ENCODE measurements around the gene HECW1.
"Not testable (repeated sequence)": the region's sequence is repeated elsewhere in the genome, so short reads cannot be mapped to it uniquely, and the experiment has no call there.

HECW1 gene

DNA sequence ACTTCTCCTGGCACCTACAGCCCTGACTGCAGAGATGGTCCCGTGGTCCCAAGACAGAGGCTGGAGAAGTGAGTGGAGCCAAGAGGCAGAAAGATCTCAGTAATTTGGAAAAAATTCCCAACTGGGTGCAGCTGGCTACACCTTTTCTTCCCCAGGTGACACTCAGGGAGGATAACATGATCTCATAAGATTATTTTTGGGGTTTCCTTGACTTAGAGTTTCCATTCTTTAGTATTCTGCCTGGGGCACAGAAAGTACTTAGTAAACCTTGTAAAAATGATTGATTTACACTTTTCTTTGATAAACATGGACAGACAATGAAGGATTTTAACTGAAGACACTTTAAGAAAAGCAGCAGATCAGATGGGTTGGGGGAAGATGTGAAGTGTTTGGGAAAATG lies 38.6 kb downstream of the HECW1 start:
- DNase-seq, result no peak

DNA sequence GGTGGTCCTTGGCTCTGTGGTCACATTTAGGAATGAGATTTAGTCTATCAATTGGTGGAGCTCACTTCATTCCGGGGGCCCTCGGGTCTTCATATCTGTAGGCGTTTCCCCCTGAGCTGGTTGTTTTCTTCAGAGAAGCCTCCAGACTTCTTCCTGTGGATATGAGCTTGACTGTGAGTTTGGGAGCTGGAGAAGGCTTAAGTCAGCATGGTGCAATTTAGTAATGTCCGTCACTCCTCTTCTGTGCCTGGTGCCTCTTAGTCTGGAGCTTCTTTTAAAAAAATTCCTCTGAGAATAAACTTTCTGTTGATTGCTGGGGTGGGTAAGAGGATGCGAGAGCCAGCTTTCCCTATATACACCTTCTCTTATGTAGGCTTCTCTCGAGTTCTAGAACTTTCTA lies 40.2 kb downstream of the HECW1 start:
- DNase-seq, result no peak

DNA sequence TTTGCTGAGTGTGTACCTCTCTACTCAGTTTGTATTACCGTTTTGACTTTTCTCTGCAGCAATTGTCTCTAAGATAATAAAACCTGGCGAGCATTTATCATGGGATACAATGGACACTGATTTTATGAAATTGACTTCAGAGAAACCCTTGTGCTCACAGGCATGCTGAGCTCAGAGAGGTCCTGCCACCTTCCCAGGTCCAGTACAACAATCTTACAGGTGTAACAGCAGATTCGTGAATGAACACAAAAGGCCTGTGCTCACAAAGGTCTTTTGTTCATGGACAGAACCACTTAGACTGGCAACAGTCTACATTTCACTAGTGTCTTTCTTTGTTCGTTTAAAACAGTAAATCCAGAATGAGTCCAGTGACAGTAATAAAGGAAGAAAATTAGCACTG lies 43.2 kb downstream of the HECW1 start:
- DNase-seq, result no peak

DNA sequence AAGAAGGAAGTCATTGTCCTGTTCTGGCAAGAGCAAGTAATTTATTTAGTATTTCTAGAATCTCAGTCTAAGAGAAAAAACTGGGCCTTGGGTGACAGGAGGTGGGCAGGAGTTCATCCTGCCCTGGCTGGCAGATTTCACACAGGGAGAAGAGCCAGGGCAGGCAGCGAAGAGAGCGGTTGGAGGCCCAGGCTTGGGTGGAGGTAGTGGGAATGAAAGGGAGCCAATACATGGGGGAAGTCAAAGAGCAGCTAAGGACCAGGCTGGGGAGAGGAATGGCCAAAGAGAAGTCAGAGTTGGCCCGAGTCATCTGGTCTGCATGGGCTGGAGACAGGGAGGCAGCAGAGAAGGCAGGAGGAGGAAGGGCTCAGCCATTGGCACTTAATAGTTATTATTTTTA lies 51.4 kb downstream of the HECW1 start:
- no peak for DNase-seq

DNA sequence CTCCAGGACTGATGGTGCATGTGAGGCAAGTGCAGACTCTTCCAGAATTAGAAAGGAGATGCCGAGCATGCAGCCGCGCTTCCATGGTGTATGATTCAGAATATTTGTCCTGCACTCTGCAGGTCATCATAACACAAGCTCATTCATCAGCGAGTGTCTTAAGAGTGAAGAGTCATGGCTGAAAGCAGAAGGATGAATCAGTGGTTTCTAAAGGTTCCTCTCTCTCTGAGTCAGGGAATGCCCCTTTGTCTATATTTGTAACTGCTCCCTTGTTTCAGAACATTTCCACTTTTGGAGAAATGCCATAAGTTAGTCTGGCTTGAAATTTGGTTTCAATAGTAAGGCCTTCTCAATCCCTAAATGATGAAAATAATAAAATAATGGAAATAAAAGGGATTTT lies 52.3 kb downstream of the HECW1 start:
- DNase-seq, result peak; percentile 91

DNA sequence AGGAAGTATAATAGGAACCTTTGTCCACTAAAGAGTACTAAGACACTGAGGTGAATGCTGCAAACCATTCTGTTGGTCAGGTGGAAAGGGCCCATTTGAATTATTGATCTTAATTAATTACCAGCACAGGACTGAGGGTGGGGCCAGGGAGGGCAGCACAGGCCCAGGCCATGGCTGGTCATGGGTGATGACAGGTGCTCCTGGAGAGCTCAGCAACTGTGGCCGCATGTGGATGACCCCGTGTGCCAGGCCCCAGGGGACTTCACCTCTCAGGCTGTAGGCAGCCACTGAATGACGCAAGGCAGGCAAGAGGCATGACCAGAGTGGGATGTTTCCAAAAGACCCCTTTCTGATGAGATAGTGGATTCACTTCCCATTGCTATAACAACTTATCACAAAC lies 54.2 kb downstream of the HECW1 start:
- DNase-seq, result no peak

DNA sequence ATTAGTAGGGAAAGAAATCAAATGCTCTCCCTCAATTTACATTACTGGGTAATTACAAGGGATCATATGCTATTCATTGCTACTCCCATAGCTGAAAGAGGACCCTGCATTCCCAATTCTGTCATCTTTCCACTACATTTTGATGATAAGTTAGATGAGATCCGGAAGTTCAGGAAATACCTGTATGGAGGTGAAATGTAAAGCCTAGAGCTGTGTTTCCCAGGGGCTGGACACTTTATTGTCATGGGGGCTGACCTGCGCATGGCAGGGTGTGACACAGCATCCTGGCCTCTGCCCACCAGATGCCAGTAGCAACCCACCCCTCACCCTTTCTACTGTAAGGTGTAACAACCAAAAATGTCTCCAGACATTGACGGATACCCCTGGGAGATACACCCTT lies 56.6 kb downstream of the HECW1 start:
- no peak for DNase-seq

DNA sequence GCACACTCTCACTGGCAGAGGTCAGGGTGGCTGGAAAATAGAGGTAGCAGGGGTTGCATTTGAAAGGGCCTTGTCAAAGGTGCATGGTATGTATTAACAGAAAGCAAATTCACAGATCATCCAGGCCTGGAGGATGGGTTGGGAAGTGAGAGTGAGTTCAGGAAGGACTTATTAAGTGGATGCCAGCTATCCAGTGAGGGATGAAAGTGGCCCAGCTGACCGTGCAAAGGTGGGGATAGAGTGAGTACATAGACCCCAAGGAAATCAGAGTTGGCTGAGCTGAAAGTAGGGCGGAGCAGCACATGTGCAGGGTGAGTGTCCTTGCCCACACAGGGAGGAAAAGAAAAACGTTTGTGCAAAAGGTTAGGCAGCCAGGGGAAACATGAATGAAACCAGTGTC lies 58.1 kb downstream of the HECW1 start:
- DNase-seq, result no peak

DNA sequence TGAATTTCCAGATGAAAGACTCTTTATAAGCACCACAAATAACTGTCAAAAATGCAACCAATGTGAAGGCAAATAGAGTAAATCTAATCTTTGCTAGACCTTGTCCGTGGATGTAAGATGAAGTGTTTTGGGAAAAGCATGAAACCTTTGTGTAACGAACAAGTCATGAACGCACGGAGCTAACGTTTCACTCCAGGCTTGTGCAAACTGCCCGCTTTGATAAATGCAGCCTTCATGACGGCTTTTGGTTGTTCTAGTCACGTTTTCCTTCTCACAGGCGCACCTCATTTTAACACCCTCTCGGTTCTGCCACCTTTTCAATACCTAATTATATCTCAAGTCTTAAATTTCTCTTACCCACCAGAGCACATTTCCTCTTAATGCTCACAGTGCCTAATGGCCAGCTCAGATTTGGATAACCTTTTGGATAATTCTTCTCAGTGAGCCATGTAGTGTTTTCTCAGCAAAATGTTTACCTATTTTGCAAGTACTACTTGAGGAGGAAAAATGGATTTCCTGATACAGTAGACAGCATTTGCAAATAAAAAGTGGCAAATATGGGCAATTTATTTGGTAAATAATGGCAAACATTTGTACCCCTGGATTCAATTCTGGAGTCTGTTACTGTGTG lies 63.2 kb downstream of the HECW1 start:
- DNase-seq, result no peak

DNA sequence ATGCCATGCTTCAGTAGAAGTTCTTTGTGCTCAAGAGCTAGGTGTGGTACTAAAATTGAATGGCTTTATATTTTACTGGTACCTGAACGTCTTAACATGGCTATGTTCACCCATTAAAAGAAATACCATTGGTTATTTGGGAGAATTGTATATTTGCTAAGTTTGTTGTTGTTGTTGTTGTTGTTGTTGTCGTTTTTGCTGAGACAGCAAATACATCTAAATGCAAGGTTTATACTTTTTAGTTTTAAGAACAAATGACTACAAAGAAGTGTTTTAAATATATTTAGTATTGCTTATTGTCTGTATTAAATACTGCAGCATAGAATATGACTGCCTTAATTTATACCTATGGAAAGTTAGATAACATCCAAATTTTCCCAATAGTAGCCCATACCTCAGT lies 66.9 kb downstream of the HECW1 start:
- no peak for DNase-seq

DNA sequence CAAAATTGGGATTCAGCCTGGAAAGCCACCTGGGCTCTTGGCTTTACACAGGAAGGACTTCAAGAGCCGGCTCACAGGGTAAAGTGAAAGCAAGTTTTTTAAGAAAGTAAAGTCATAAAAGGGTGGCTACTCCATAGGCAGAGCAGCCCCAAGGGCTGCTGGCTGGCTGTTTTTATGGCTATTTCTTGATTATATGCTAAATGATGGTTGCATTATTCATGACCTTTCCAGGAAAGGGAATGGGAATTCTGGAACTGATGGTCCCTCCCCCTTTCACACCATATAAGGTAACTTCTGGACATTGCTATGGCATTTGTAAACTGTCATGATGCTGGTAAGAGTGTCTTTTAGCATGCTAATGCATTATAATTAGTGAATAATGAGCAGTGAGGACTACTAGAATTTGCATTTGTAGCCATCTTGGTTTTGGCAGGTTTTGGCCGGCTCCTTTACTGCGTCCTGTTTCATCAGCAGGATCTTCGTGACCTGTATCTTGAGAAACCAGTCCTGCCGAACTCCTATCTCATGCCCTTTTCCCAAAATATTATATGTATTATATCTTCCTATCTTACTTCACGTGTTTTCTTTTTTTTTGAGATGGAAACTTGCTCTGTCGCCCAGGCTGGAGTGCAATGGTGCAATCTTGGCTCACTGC lies 80.5 kb downstream of the HECW1 start:
- no peak for DNase-seq

DNA sequence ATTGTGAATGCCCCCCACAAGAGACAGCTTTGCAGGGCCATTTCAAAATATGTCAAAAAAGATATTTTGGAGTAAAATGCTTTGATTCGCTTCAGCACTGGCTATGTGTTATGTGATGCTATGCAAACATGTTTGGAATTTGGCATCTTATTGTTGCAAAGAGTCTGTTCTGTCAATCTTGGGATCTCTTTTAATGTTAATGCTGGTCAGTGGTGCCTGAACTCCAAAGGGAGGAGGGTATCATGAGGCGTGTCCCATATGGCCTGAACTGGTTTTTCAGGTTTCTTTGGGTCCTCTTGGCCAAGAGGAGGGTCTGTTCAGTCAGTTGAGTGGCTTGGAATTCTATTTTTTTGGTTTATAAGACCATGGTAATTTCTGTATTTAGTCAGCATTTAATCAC lies 81.4 kb downstream of the HECW1 start:
- DNase-seq, result no peak

DNA sequence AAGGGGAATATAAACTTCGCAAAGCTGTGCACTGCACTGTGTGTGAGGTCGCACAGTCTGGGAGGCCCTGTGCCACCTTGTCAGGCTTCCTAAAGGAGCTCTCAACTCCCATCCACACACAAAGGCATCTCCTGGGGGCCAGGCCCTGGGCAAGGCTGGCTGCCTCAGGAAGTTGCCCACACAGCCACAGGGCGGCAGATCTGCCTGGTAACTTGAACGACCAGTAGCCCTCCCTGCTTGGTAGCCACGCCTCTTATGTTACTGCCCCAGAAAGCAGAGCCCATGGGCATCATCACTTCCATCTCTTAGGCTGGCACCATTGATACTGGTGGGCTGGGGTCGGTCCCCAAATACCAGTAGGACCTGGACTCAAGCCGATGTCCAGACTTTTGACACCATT lies 82.8 kb downstream of the HECW1 start:
- DNase-seq, result no peak

DNA sequence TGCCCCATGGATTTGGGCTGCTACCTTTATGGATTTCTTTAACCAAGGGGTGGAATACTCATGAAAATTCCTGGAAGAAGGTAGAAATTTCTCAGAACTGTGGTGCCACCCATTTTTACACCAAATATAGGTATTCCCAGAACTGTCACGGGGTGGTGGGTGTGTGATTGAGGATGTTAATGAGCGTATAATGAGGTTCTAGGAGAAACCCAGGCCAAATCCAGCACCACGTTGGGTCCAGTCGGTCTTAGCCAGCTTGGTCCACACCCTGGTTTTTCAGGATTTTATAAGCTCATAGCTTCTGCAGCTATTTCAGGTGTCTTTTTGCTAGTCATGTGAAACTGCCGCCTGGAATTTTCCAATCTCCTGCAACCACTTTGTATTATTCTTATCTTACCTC lies 83.3 kb downstream of the HECW1 start:
- no peak for DNase-seq

DNA sequence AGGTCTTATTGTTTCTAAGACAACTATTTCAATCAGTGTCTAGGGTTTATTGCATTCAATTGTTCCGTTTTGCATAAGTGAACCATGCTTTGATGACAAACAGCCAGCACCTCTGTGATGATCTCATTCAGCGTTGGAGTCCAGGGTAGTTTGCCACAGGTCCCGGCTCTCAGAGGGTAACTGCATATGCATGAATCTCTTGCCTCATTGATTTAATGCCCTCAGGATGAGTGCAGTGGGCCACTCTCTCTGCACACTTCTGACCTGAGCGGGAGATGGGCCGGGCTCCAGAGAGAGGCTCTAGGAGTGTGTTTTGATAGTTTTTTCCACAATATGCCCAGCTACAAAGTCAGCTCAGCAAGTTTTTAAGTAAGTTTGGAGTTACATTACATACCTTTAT lies 83.9 kb downstream of the HECW1 start:
- DNase-seq, result no peak

DNA sequence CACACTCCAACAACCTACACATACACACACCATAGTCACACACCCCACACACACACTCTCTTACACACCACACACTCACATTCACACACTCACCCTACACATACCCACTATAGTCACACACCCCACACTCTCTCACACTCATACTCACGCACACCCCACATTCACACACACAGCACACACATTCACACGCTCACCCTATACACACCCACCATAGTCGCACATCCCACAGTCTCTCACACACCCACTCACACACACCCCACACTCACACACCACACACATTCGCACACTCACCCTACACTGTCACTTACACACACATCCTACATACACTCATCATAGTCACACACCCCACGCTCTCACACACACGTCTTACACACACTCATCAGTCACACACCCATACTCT lies 85.6 kb downstream of the HECW1 start:
- DNase-seq, result no peak

DNA sequence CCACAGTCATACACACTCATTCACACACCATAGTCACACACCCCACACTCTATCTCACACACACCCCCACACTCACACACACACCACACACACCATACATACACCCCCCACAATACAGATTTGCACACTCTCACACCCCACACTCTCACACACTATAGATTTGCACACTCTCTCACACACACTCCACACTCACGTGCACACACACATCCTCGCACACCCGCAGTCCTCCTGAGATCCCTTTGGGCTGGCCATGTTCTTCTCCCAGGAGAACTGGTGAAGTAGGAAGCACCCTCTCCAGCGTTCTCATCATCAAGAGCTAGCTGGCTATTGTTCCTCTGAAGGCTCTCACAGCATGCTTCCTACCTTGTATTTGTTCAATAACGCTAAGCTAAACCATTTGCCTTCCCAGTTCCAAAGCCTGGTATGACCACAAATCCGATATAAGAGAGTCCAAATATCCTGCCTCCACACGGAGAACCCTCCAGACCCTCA lies 86.2 kb downstream of the HECW1 start:
- no peak for DNase-seq

DNA sequence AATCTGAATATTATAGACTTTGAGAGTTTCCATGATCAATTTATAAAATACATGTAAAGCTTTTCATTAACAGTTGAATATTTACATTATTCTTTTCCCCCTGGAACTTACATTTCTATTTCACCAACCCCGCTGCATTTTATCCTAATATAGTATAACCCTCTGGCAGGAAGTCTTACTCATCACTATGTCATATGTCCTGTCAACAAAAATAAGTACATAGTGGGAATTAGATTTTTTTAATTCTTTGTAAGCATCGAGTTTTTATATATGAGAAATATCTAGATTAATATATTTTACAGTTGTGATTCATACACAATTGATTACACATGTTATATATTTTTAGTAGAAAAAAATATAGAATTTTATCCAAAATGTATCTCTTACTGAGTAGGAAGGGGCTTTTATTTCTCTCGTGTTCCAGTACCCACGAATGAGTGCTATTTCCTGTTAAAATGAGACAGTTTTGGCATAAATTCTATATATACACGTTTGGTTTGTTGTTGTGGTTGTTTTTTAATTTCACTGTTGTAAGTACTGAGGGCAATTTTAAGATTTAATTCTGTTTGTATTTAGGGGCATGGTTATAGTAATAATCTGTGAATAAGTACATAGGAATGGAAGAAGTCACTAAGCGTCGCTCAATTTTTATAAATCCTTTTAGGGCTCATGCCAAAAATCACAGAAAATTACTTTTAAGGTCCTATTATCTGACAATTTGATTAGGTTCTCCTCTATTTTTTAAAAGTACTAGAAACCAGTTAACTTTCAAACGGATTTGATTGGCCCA lies 87.1 kb downstream of the HECW1 start:
- DNase-seq, result no peak

DNA sequence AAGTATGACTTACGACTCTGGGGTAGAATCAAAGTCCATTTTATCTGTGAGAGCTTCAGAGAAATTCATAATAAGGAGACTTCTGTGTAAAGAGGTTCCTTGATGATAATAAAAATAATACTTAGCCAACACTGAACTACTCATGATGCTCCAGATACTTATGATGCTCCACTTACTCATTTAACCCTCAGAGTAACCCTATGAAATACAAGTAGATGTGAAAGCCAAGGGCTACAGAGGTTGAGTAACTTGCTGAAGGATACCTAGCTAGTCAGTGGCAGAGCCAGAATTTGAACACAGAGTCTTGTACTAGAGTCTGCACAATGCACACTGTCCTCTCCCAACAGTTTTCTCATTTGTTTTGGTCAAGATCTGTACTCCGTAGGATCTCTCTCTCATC lies 89.5 kb downstream of the HECW1 start:
- DNase-seq, result no peak

DNA sequence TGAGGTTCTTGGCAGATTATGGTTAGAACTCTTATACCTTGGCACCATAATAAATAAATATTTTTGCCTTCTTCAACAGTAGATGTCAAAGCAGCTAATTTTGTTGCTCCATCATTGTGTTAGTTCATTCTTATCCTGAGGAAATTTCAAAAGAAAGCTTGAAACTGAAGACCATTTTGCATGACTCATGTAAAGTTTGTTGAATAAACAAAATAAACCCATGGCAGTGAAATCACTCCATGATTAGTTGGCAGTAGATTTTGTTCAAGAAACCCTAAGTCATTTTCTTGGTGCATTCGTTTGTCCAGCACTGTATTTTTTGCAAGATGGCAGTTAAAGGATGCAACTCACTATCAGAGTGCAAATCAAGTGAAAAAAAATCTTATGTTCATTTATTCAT lies 91.6 kb downstream of the HECW1 start:
- DNase-seq, result no peak

DNA sequence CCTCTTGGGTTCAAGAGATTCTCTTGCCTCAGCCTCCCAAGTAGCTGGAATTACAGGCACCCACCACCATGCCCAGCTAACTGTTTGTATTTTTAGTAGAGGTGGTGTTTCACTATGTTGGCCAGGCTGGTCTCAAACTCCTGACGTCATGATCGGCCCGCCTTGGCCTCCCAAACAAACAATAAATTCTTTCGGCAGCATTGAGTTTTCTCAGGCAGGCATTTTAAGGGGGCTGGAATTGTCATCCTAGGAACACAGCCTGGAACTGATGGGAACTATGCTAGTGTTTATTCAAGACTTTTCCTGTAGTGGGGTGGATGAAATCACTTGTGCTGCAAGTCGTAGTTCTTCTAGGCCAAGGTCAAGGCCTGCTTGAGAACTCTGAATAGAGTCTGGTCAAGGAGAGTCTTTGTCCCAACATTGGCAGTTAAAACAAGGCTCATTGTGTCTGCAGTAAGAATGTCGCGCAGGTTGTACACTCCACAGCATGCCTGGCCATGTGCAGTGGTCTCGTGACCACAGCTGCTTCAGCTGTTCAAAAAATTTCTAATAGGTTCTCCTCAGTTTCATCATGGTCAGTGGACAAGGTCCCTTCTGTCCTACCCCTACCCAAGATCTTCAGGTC lies 92.8 kb downstream of the HECW1 start:
- DNase-seq, result no peak

DNA sequence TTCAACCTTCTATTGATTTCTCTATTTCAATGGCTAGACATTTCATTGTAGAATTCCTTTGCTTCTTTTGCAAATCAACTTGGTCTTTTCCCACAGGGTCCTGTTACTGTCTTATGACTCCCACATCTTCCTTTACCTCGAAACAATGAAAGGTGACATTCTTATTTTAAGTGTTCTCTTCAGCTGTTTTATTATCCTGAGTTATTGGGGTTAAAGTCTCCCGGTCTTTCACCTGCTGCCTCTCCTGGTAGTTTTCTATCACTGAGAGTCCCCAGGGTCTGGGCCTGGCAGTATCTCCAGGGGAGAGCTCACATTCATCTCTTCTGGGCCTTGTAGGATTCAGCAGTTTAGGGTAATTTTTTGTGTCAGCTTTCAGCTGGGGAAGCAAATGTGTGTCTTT lies 95.8 kb downstream of the HECW1 start:
- no peak for DNase-seq

DNA sequence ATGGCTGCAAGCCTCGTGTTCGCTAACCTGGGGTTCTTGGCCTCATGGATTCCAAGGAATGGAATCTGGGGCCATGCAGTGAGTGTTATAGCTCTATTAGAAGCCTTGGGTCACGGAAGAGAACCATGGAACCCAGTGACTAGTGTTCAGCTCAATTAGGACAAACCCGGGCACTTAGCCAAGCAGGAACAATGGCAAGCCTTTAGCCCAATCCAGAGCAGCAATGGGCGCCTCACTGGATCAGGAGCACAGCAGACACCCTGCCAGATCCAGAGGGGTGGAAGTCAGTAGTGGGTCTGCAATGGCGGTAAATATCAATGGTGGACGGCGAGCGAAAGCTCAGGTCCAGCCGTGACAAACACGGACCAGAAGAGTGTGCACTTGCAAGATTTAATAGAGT lies 98.1 kb downstream of the HECW1 start:
- DNase-seq, result not testable (repeated sequence)

DNA sequence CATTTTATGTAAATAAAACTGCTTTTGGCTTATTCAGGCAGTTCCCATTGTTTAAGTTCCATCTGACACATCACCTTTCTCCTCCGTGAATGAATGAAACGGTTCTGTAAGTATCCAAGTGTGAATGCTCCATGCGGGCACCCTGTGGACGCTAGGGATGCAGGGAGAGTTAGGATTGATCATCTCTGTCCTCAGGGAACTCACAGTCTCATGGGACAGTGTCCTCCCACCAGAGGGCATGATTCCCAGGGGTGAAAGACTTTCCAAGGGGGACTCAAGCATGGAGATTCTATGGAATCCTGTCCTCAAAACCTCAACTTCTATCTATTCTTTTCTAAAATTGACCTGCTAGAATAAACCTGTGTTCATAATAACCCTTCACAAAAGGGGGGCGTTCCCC lies 98.8 kb downstream of the HECW1 start:
- DNase-seq, result no peak

All from MV-4-11 (cell line).